OCI-LY7 (cell line): ENCODE results near the gene PTPN13.

Experiments
- CTCF ChIP-seq: fragments of 200-600 bp; sonication (generic); conservative IDR thresholded peaks from 2 replicates; pipeline ENCODE4 v1.5.1; 2014; ENCODE audit warnings: mild to moderate bottlenecking, antibody characterized with exemption, low read length, moderate library complexity, mixed read lengths
- EZH2phosphoT487 ChIP-seq: fragments of 200-600 bp; sonication (generic); IDR thresholded peaks from 2 replicates; pipeline ENCODE4 v1.6.1; 2018; ENCODE audit warnings: low read depth, borderline replicate concordance, mild to moderate bottlenecking, mixed run types, antibody characterized with exemption, low read length, moderate library complexity, mixed read lengths

- TF ChIP-seq CTCF (no peak), EZH2phosphoT487 (no peak)
Measured at GRCh38 chr4:86633854-86634253, 39.7 kb downstream of the PTPN13 start.
